Panc1 (cell line): ENCODE measurements around the gene MAF. TPM values are rescaled to one million over a fixed set of nuclear protein-coding genes. Genes with fewer than 3 reads are reported as not detected.

ENCODE experiments used
- ATAC-seq: fragments of 200-7000 bp; cut with Tn5 transposase; 2 replicates; pipeline ENCODE4 v1.9.1; 2020; ENCODE audit warnings: mild to moderate bottlenecking, moderate library complexity
- BruUV-seq: library from RNA; stranded (reverse); fragments of 400-500 nt; replicated peaks from 2 replicates; lab custom pipeline; 2021; lab: Mats Ljungman, UMichigan
- CTCF ChIA-PET: fragments of 300-600 bp; sonication (Branson Sonifier 250); formaldehyde crosslinking; loops from one replicate; lab custom pipeline; 2022; ENCODE audit warnings: antibody characterized with exemption; lab: Charles Lee
- POLR2A ChIA-PET: fragments of 300-600 bp; sonication (Branson Sonifier 250); formaldehyde crosslinking; loops from one replicate; lab custom pipeline; 2022; ENCODE audit warnings: antibody characterized with exemption; lab: Charles Lee
- DNase-seq: peaks from one replicate; pipeline ENCODE4 v3.0.0-alpha.2; 2010; ENCODE audit warnings: low read depth, low spot score
- H3K27ac ChIP-seq: 2 replicates; pipeline ENCODE4 v1.5.1; 2011; ENCODE audit warnings: mild to moderate bottlenecking, low read length, inconsistent platforms
- H3K27me3 ChIP-seq: fragments of 200-500 bp; sonication (Bioruptor generic); 2 replicates; pipeline ENCODE4 v1.6.0; 2014; ENCODE audit warnings: low read length, inconsistent platforms; ENCODE audit not compliant: control insufficient read depth, insufficient read depth
- H3K36me3 ChIP-seq: fragments of 200-500 bp; sonication (Bioruptor generic); 2 replicates; pipeline ENCODE4 v1.5.1; 2014; ENCODE audit warnings: inconsistent platforms, mild to moderate bottlenecking, low read length, moderate library complexity; ENCODE audit not compliant: control insufficient read depth, insufficient read depth
- H3K4me1 ChIP-seq: 2 replicates; pipeline ENCODE4 v1.5.1; 2011; ENCODE audit warnings: inconsistent platforms, mild to moderate bottlenecking, low read length, moderate library complexity; ENCODE audit not compliant: control insufficient read depth, insufficient read depth
- H3K4me3 ChIP-seq, 2 experiments: 2 replicates each; pipeline ENCODE4 v1.5.1; 2011 to 2012; ENCODE audit warnings: low read depth in 2 of 2, low read length in 2 of 2, mild to moderate bottlenecking in 2 of 2, inconsistent platforms in 1 of 2, moderate library complexity in 1 of 2
- H3K9me3 ChIP-seq: fragments of 200-500 bp; sonication (Bioruptor generic); 2 replicates; pipeline ENCODE4 v1.5.1; 2014; ENCODE audit warnings: low read depth, mild to moderate bottlenecking, inconsistent platforms, low read length, moderate library complexity; ENCODE audit not compliant: control insufficient read depth, insufficient read depth
- POLR2AphosphoS5 ChIP-seq: IDR thresholded peaks from 2 replicates; pipeline ENCODE4 v1.6.1; 2012; ENCODE audit warnings: mild to moderate bottlenecking, low read depth, low read length, moderate library complexity
- SIN3A ChIP-seq: IDR thresholded peaks from 2 replicates; pipeline ENCODE4 v1.6.1; 2012; ENCODE audit warnings: low read depth, mild to moderate bottlenecking, low read length, moderate library complexity, borderline replicate concordance; ENCODE audit not compliant: insufficient read depth
- TCF7L2 ChIP-seq: IDR thresholded peaks from 2 replicates; pipeline ENCODE4 v1.6.1; 2011; ENCODE audit warnings: mild to moderate bottlenecking, low read depth, low read length, inconsistent platforms
- in situ Hi-C: cut with HindIII; loops from 2 replicates; pipeline ENCODE4 v1.10.0; 2016; ENCODE audit warnings: low sequenced_read_pairs, low pct_unique_long_range_greater_than_20kb
- intact Hi-C: fragments of 100-400 bp; cut with micrococcal nuclease; formaldehyde crosslinking; loops from one replicate; pipeline ENCODE4 v1.10.0; 2022; ENCODE audit not compliant: unreplicated experiment
- total RNA-seq: library from RNA; stranded (reverse); gene quantifications from one replicate; pipeline ENCODE4 v1.2.1, GENCODE V29; 2021; ENCODE audit not compliant: unreplicated experiment
- TF ChIP-seq, protein P1 (sequence below): fragments of 450-650 bp; IDR thresholded peaks from 2 replicates; pipeline ENCODE4 v1.5.1; 2017; ENCODE audit warnings: mild to moderate bottlenecking
- TF ChIP-seq, protein P2 (sequence below), 2 experiments: IDR thresholded peaks; 2 replicates each; pipeline ENCODE4 v1.6.1; 2011 to 2012; ENCODE audit warnings: low read depth in 2 of 2, control low read depth in 1 of 2, low read length in 1 of 2, mild to moderate bottlenecking in 1 of 2, moderate library complexity in 1 of 2; ENCODE audit not compliant: insufficient read depth in 1 of 2

Gene MAF
- total RNA-seq, 1 experiment from 2014 or later = 0.46 TPM

DNA sequence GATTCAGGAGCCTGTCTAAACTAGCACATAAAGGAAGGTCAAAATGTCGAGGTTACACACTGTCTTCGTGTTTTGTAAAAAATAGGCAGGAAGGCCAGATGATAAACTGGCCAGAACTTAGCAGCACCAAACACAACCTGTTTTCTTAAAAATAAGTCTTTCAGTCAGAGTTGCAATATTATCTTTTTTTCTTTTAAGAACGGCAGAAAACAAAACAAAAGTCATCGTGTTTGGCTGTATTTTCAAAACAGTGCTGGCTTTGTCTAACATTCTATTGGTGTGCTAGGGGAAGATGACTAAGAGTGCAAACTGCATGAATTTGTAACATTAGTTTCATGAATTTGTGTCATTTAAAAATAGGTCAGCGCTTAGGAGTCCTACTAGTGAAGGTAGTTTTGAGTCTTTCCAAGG is 5.3 kb downstream of the MAF start:
- no peak overlapping the region for H3K4me3 ChIP-seq
- no peak for TF ChIP-seq TCF7L2
- no peak for TF ChIP-seq SIN3A
- TF ChIP-seq POLR2AphosphoS5 = no peak
- TF ChIP-seq, protein P1, sequence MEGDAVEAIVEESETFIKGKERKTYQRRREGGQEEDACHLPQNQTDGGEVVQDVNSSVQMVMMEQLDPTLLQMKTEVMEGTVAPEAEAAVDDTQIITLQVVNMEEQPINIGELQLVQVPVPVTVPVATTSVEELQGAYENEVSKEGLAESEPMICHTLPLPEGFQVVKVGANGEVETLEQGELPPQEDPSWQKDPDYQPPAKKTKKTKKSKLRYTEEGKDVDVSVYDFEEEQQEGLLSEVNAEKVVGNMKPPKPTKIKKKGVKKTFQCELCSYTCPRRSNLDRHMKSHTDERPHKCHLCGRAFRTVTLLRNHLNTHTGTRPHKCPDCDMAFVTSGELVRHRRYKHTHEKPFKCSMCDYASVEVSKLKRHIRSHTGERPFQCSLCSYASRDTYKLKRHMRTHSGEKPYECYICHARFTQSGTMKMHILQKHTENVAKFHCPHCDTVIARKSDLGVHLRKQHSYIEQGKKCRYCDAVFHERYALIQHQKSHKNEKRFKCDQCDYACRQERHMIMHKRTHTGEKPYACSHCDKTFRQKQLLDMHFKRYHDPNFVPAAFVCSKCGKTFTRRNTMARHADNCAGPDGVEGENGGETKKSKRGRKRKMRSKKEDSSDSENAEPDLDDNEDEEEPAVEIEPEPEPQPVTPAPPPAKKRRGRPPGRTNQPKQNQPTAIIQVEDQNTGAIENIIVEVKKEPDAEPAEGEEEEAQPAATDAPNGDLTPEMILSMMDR = no peak
- TF ChIP-seq, protein P2, sequence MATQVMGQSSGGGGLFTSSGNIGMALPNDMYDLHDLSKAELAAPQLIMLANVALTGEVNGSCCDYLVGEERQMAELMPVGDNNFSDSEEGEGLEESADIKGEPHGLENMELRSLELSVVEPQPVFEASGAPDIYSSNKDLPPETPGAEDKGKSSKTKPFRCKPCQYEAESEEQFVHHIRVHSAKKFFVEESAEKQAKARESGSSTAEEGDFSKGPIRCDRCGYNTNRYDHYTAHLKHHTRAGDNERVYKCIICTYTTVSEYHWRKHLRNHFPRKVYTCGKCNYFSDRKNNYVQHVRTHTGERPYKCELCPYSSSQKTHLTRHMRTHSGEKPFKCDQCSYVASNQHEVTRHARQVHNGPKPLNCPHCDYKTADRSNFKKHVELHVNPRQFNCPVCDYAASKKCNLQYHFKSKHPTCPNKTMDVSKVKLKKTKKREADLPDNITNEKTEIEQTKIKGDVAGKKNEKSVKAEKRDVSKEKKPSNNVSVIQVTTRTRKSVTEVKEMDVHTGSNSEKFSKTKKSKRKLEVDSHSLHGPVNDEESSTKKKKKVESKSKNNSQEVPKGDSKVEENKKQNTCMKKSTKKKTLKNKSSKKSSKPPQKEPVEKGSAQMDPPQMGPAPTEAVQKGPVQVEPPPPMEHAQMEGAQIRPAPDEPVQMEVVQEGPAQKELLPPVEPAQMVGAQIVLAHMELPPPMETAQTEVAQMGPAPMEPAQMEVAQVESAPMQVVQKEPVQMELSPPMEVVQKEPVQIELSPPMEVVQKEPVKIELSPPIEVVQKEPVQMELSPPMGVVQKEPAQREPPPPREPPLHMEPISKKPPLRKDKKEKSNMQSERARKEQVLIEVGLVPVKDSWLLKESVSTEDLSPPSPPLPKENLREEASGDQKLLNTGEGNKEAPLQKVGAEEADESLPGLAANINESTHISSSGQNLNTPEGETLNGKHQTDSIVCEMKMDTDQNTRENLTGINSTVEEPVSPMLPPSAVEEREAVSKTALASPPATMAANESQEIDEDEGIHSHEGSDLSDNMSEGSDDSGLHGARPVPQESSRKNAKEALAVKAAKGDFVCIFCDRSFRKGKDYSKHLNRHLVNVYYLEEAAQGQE (IDR thresholded peaks at IDR 0.05; ENCODE audit: insufficient read depth in 1 of 2, low read depth in 2 of 2, low read length in 1 of 2) = no peak
- no peaks in the 10 kb centered on the region for H3K9me3 ChIP-seq
- no TSS peak for BruUV-seq
- in situ Hi-C loops (no loop called here), intact Hi-C loops (no loop called here)
- no peak for ATAC-seq
- H3K36me3 ChIP-seq = no peaks in the 10 kb centered on the region
- no peaks in the 10 kb centered on the region for H3K4me1 ChIP-seq
- peaks cover 3% of the 10 kb centered on the region for H3K27me3 ChIP-seq
- no peak for DNase-seq
- no peak overlapping the region for H3K27ac ChIP-seq
- ChIA-PET CTCF (no interaction called here), POLR2A (interaction anchor here (0.6 kb wide), 1 partner anchor 896 kb away, joined by 6 read pairs; no protein-coding TSS in a partner anchor)

DNA sequence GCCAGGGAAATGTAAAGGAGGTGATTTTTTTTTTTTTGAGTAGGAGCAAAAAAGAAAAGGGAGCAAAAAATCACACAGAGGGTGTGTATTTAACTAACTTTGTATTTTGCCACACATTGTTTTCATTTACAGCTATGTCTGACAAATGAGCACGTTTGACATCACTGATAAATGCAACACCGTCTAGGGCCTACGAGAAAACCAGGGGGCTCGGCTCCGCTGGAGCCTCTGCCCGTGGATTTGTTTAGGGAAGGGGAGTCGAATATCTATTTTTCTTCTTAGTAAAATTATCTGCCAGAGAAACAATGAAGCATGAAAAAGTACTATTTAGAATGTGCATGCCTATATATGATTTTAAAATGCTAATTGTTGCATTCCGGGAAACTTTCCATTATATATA is 6.8 kb downstream of the MAF start:
- ATAC-seq (no peak), DNase-seq (no peak)
- no peak overlapping the region for H3K27ac ChIP-seq
- H3K4me3 ChIP-seq = no peak overlapping the region
- intact Hi-C loops = no loop called here
- ChIA-PET POLR2A (no interaction called here), CTCF (no interaction called here)
- TF ChIP-seq SIN3A (no peak), POLR2AphosphoS5 (no peak), TCF7L2 (no peak)
- TF ChIP-seq, protein P2 (IDR thresholded peaks at IDR 0.05; ENCODE audit: insufficient read depth in 1 of 2, low read depth in 2 of 2, low read length in 1 of 2) = no peak
- TF ChIP-seq, protein P1 = no peak
- in situ Hi-C loops = no loop called here
- no peaks in the 10 kb centered on the region for H3K36me3 ChIP-seq
- peaks cover 3% of the 10 kb centered on the region for H3K27me3 ChIP-seq
- H3K9me3 ChIP-seq = no peaks in the 10 kb centered on the region
- BruUV-seq = no TSS peak
- no peaks in the 10 kb centered on the region for H3K4me1 ChIP-seq
